CD4-positive, alpha-beta T cell treated with Interleukin-17A for 1 hour (primary cell): ENCODE data around the gene KRTAP19-4.
"Not testable (repeated sequence)": the region's sequence is repeated elsewhere in the genome, so short reads cannot be mapped to it uniquely, and the experiment has no call there.

ENCODE experiments used
- DNase-seq: peaks from one replicate; pipeline ENCODE4 v3.0.0-alpha.2; 2020

The KRTAP19-4 gene

GRCh38 chr21:30497065-30497464 lies at the start of gene KRTAP19-4:
KRTAP19-4 (minus strand) TSS chr21:30497165; CDS start chr21:30497110, 55 bp downstream.
- no peak for DNase-seq

- DNase-seq = no peak
Observed at GRCh38 chr21:30541764-30542163, 44.8 kb upstream of the KRTAP19-4 start, which contains the start of gene KRTAP19-6. KRTAP19-6 (minus strand) TSS chr21:30541864; CDS start chr21:30541833, 31 bp downstream.

- DNase-seq = no peak
Observed at GRCh38 chr21:30518876-30519275, 21.9 kb upstream of the KRTAP19-4 start.

- no peak for DNase-seq
Observed at GRCh38 chr21:30515681-30516080, 18.7 kb upstream of the KRTAP19-4 start.

- not testable (repeated sequence) for DNase-seq
Observed at GRCh38 chr21:30505621-30506205, 8.7 kb upstream of the KRTAP19-4 start.

- DNase-seq = no peak
Observed at GRCh38 chr21:30502041-30502440, 5.1 kb upstream of the KRTAP19-4 start, which contains the start of gene KRTAP19-5. KRTAP19-5 (minus strand) TSS chr21:30502141; CDS start chr21:30502090, 51 bp downstream.

- DNase-seq = no peak
Observed at GRCh38 chr21:30491963-30492428, 5.0 kb downstream of the KRTAP19-4 start, which contains the start of gene KRTAP19-3. KRTAP19-3 (minus strand) TSS chr21:30492013; CDS start chr21:30491957, 56 bp downstream.

GRCh38 chr21:30487336-30487735 lies 9.6 kb downstream of the KRTAP19-4 start, which contains the start of gene KRTAP19-2:
KRTAP19-2 (minus strand) TSS chr21:30487436; CDS start chr21:30487348, 88 bp downstream.
- no peak for DNase-seq

GRCh38 chr21:30486180-30486579 lies 10.8 kb downstream of the KRTAP19-4 start:
- no peak for DNase-seq

- DNase-seq = no peak
Observed at GRCh38 chr21:30482130-30482529, 14.8 kb downstream of the KRTAP19-4 start.

GRCh38 chr21:30480145-30480544 lies 16.8 kb downstream of the KRTAP19-4 start, which contains the start of gene KRTAP19-1:
KRTAP19-1 (minus strand) TSS chr21:30480367; CDS start chr21:30480317, 50 bp downstream.
- no peak for DNase-seq

GRCh38 chr21:30479259-30479658 lies 17.7 kb downstream of the KRTAP19-4 start:
- DNase-seq = no peak

GRCh38 chr21:30478004-30478403 lies 19.0 kb downstream of the KRTAP19-4 start:
- no peak for DNase-seq

- DNase-seq = no peak
Observed at GRCh38 chr21:30468900-30469714, 27.9 kb downstream of the KRTAP19-4 start.

GRCh38 chr21:30463713-30464112 lies 33.3 kb downstream of the KRTAP19-4 start:
- DNase-seq = no peak

GRCh38 chr21:30448514-30448913 lies 48.5 kb downstream of the KRTAP19-4 start:
- DNase-seq = no peak

GRCh38 chr21:30447056-30447455 lies 49.9 kb downstream of the KRTAP19-4 start:
- no peak for DNase-seq
